Inflammatory macrophage treated with lipopolysaccharide for 4 hours (primary cell): Measurements from ENCODE around the gene USP43.
"Not testable (repeated sequence)": the region's sequence is repeated elsewhere in the genome, so short reads cannot be mapped to it uniquely, and the experiment has no call there.

Experiments
- DNase-seq: peaks from one replicate; pipeline ENCODE4 v3.0.0-alpha.2; 2020

USP43 gene, protein sequence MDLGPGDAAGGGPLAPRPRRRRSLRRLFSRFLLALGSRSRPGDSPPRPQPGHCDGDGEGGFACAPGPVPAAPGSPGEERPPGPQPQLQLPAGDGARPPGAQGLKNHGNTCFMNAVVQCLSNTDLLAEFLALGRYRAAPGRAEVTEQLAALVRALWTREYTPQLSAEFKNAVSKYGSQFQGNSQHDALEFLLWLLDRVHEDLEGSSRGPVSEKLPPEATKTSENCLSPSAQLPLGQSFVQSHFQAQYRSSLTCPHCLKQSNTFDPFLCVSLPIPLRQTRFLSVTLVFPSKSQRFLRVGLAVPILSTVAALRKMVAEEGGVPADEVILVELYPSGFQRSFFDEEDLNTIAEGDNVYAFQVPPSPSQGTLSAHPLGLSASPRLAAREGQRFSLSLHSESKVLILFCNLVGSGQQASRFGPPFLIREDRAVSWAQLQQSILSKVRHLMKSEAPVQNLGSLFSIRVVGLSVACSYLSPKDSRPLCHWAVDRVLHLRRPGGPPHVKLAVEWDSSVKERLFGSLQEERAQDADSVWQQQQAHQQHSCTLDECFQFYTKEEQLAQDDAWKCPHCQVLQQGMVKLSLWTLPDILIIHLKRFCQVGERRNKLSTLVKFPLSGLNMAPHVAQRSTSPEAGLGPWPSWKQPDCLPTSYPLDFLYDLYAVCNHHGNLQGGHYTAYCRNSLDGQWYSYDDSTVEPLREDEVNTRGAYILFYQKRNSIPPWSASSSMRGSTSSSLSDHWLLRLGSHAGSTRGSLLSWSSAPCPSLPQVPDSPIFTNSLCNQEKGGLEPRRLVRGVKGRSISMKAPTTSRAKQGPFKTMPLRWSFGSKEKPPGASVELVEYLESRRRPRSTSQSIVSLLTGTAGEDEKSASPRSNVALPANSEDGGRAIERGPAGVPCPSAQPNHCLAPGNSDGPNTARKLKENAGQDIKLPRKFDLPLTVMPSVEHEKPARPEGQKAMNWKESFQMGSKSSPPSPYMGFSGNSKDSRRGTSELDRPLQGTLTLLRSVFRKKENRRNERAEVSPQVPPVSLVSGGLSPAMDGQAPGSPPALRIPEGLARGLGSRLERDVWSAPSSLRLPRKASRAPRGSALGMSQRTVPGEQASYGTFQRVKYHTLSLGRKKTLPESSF

DNA sequence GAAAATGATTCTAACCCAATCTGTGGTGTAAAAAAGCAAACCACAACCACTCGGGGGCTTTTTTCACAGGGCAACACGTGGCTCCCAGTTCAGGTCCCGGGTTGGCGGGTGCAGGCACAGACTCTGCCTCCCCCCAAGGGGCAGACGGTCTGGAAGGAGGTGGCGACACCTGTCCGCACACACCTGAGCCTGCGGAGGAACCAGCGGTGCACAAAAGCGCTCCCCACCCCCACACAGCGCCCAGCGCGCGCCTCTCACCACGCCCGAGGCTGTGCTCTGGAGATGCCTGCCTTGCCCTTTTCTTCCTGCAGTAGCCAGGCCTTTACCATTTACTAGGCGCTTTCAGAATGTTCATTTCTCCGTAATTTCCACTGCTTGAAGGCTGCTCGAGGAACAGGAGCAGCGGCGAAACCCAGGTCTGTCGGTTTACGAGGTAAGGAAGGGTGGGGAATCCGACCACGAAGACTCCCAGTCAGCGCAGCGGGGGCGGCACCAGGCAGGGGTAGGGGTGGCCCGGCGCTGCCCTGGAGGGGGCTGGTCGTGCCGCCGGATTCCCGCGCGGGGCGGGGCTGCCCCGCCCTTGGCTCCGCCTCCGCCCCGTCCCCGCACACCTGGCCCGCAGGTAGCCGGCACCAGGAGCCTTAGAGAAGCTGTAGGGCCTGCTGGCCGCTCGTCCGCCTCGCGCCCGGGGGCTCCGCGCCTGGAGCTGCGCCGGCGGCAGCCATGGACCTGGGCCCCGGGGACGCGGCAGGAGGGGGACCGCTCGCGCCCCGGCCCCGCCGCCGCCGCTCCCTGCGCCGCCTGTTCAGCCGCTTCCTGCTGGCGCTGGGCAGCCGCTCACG, at the start of gene USP43:
Gene USP43 (plus strand): TSS at position 608 of the 842 bp plus-strand sequence. CDS start 116 bp downstream, at position 724.
- DNase-seq = peak; percentile 9

DNA sequence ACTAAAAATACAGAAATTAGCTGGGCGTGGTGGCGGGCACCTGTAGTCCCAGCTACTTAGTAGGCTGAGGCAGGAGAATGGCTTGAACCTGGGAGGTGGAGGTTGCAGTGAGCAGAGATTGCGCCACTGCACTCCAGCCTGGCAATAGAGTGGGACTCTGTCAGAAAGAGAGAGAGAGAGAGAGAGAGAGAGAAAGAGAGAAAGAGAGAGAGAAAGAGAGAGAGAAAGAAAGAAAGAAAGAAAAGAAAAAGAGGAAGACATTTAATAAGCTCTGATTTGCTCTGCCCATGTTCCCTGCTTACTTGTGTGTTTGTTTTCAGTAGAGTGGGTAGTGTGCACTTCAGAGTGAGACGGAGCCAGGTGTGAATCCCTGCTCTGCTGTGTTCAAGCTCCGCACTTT, 47.7 kb upstream of the USP43 start:
- DNase-seq = not testable (repeated sequence)

DNA sequence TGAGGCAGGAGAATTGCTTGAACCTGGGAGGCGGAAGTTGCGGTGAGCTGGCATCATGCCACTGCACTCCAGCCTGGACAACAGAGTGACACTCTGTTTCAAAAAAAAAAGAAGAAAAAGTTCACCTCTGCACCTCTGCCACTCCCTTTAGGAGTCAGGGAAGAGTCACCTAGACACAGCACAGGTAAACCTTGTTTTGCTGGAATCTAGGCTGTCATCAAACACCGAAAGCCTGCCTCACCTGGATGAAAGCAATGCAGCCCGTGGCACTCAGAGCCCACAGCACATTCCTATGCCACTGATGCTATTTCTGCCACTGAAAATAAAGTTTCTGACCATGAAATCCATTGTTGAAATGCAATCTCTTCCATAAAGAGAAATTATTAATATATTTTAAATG, 46.7 kb upstream of the USP43 start:
- no peak for DNase-seq

DNA sequence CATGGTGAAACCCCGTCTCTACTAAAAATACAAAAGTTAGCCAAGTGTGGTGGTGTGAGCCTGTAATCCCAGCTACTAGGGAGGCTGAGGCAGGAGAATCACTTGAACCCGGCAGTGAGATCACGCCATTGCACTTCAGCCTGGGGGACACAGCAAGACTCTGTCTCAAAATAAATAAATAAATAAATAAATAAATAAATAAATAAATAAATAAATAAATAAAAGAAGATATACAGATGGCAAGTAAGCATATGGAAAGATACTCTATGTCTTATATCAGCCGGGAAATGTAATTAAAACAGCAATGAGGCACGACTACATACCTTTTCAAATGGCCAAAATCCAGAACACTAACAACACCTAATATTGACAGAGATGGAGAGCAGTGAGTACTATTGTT, 40.7 kb upstream of the USP43 start:
- DNase-seq = not testable (repeated sequence)

DNA sequence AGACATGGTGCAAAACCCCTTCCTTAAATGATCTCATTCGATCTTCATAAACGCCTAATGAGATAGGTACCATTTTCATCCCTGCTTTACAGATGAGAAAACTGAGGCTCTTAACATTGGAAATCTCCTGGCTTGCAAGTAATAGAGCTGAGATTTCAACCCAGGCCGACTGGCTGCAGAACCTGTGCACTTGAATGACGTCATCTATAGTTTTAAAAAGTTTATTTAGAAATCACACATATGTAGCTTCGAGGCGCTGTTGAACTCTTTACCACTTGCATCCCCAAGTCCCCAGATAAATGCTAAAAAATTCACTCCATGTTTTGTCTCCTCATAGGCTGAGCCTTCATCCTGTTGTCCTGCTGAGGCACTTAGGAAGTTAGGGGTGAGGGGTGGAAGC, 38.9 kb upstream of the USP43 start:
- DNase-seq = no peak

DNA sequence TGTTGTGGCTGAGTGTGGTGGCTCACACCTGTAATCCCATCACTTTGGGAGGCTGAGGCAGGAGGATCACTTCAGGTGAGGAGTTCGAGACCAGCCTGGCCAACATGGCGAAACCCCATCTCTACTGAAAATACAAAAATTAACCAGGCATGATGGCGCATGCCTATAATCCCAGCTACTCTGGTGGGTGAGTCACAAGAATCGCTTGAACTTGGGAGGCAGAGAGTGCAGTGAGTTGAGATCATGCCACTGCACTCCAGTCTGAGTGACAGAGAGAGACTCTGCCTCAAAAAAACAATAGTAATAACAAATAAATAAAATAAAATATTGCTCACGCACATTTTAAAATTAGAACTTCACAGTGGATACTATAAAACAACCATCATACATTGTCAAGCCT, 38.3 kb upstream of the USP43 start:
- DNase-seq = not testable (repeated sequence)

DNA sequence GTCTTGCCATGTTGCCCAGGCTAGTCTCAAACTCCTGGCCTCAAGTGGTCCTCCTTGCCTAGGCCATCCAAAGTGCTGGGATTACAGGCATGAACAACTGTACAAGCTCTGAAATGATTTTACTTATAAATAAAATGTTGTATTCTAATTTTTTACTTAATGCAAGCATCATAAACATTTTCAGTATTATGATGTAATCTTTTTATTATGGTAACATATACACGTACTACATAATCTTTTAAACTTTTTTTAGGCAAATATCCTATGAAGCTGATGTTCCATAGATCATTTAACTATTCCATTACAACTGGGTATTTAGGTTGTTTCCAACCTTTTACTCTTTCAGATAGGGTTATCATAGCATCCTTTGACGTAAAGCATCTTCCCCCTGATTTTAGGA, 33.8 kb upstream of the USP43 start:
- no peak for DNase-seq

DNA sequence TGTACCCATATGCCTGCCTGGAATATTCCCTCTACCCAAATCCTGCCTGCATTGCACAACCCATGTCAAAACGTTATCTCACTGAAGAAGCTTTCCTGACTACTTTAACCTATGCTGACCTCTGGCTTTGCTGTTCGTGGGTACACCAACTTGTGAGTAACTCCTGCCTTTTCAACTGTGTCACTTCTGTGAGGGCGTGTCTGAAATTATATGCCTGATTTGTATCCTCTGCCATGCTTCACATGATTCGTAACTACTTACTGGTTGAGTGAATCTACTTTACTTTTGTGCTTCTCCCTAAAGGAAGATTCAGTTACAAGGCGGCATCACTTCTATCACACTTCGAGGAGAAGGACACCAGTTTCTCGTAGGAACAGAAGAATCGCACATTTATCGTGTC, 33.3 kb upstream of the USP43 start:
- no peak for DNase-seq

DNA sequence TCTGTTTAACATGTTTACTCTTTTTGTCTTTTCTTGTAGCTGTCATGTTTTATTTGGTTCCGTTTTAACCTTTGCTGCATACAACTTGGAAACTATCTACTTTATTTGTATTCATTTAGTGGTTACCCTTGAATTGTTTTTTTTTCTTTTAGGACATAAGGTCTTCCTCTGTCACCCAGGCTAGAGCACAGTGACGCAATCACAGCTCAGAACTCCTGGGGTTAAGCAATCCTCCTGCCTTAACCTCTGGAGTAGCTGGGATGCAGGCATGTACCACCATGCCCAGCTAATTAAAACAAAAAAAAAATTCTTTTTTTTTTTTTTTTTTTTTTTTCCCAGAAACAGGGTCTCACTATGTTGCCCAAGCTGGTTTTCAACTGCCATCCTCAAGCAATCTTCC, 29.8 kb upstream of the USP43 start:
- no peak for DNase-seq

DNA sequence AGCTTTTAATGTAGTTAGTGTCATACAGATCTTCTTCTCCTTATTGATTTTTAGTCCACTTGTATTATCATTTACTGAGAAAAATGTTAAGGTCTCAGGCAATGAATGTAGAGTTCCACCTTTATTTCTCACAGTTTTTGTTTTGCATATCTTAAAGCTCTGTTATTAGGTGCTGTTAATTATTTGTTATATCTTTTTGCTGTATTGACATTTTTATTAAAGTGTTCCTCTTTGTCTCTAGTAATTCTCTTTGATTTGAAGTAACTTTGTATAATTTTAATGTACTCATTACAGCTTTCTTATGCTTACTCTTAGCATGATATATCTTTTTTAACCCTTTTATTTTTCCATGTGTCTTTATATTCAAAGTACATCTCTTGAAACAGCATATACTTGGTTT, 22.4 kb upstream of the USP43 start:
- DNase-seq = no peak

DNA sequence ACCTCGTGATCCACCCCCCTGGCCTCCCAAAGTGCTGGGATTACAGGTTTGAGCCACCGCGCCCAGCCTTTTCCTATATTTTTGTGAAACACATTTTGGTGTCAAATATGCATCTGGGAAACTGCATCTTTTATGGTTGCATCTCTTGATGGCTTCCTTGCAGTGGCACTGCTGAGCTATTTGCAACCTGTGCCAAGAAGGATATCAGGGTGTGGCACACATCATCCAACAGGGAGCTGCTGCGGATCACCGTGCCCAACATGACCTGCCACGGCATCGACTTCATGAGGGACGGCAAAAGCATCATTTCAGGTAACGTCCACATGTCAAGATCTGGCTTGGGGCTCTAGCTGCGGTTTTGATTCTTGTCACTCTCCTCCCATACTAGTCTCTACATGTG, 16.8 kb upstream of the USP43 start:
- DNase-seq = no peak

DNA sequence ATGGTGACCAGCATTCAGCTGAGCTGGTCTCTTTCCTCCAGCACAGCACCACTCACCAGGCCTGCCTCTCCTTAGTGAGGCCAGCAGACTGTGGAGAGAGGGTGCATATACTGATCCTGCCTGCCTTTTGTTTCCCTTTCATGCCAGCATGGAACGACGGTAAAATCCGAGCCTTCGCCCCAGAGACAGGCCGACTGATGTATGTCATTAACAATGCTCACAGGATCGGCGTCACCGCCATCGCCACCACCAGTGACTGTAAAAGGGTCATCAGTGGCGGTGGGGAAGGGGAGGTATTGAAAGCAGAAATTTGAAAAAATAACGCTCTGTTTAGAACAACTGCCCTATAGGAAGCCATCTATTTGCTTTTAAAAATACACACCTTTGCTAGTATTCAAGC, 12.6 kb upstream of the USP43 start:
- DNase-seq = no peak

DNA sequence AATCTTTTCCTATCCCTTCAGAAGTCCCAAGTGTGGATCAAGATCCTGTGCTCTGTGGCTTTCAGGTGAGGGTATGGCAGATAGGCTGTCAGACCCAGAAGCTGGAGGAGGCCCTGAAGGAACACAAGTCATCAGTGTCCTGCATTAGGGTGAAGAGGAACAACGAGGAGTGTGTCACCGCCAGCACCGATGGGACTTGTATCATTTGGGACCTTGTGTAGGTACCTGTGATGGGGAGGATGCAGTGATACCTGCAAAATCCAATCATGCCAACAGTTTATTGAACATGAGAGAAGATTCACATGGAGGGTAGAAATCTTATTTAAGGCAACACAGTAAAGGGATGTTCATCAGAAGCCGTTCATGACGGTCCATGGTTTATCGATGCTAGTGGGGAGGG, 10.0 kb upstream of the USP43 start:
- no peak for DNase-seq

DNA sequence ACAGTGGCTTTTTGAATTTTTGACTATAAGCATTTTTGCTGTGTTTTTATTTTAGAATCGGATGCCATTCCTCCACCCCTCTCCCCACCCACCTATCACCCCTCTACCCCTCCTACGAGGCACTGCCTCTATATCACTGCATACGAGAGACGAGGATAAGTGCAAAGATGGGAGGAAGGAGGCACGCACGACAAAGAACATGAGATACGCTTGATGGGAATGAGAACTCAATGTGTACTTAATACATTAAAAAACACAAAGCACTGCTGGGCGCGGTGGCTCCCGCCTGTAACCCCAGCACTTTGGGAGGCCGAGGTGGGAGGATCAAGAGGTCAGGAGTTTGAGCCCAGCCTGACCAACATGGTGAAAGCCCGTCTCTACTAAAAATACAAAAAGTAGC, 8.8 kb upstream of the USP43 start:
- no peak for DNase-seq

DNA sequence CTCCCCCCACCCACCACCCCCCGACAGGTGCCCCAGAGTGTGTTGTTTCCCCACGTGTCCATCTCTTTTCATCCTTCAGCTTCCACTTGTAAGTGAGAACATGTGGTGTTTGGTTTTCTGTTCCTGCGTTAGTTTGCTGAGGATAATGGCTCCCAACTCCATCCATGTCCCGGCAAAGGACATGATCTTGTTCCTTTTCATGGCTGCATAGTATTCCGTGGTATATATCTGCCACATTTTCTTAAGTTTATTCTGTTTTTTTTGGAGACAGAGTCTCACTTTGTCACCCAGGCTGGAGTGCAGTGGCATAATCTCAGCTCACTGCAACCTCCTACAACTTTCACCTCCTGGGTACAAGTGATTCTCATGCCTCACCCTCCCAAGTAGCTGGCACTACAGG, 4.9 kb upstream of the USP43 start:
- not testable (repeated sequence) for DNase-seq

DNA sequence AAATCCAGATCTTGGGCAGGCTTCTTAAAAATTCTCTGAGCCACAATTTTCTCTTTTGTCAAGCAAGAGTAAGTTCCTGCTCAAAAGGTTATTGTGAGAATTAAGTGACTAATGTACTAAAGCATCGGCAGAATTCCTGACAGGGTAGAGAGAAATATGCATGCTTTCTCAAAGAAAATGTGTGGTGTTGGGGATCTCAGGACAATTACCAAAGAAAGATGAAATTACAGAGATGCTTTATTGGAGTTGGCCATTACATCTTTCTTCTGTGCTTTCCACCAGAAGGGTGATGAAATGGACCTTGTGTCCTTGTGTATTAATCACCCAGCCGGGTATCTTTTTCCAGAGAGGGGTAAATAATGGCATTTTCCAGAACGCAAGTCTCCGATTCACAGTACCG, 1.7 kb upstream of the USP43 start:
- no peak for DNase-seq

DNA sequence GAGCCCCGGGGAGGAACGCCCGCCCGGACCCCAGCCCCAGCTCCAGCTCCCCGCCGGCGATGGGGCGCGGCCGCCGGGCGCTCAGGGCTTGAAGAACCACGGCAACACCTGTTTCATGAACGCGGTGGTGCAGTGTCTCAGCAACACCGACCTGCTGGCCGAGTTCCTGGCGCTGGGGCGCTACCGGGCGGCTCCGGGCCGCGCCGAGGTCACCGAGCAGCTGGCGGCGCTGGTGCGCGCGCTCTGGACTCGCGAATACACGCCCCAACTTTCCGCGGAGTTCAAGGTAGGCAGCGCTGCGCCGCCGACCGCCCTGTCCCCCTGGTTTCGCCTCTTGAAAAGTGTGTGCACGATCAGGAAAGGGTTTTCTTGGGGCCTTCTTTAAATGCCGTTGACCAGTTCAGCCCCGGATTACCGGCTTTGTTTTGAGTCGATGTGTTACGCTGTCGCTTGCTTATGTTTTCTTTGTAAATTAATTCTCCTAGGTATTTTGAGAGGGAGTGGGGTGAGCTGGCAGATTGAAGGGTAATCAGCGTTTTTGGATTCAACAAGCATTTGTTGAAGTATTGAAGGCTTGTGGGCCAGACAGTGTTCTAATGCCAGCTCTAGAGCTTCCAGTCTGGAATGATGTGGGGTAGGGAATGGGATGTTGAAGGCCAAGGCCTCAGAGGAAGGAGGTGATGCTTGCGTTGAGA, 681 bp downstream of the USP43 start:
- peak; percentile 15 for DNase-seq

DNA sequence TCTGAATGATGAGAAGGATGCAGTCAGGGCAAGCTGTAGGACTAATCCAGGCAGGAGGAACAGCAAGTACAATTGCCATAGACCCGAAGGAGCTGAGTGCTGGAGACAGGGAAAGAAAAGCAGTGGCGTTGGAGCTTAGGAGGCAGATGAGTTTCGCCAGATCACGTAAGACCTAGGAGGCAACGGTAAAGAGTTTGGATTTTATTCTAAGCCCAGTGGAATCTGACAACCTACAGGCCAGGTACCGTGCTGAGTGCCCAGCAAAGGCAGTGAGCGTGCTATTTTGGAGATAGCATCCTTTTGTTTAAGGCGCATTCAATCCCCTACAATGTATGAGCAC, 1.2 kb downstream of the USP43 start:
- no peak for DNase-seq

DNA sequence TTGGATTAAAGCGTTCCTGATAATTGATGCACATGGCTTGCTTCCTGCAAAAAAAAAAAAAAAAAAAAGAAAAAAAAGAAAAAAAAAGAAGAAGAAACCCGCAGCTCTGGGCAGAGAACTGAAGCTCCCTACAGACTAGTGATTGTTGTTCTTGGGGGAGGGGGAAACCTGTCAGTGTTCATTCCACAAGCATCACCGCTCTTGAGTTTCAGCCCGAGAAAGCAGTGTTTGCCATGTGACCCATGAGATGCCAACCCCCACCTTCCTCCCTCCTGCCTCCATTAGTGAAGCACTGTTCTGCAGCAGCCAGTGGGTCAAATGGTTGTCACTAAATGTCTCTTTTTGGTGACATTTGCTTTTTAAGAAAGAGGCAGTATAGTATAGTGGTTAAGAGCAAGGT, 1.7 kb downstream of the USP43 start:
- no peak for DNase-seq

DNA sequence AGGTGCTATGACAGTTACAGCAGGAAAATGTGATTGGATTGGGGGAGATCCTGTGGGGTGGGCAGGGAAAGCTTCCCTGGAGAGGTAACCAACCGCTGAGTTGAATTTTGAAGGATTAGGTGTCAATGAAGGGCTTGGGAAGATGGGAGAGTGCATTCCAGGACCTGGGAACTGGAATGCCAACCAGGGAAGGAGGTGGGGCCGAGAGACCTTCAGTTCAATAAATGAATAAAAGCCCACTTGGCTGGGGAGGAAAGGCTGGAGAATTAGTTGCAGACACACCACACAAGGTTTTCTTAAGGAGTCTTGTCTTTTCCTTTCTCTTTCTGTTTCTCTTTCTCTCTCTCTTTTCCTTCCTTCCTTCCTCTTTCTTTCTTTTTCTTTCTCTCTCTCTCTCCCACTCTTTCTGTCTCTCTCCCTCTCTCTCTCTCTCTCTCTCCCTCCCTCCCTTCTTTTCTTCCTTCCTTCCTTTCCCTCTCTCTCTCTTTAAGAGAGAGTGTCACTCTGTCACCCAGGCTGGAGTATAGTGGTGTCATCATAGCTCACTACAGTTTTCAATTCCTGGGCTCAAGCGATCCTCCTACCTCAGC, 3.3 kb downstream of the USP43 start:
- DNase-seq = no peak

DNA sequence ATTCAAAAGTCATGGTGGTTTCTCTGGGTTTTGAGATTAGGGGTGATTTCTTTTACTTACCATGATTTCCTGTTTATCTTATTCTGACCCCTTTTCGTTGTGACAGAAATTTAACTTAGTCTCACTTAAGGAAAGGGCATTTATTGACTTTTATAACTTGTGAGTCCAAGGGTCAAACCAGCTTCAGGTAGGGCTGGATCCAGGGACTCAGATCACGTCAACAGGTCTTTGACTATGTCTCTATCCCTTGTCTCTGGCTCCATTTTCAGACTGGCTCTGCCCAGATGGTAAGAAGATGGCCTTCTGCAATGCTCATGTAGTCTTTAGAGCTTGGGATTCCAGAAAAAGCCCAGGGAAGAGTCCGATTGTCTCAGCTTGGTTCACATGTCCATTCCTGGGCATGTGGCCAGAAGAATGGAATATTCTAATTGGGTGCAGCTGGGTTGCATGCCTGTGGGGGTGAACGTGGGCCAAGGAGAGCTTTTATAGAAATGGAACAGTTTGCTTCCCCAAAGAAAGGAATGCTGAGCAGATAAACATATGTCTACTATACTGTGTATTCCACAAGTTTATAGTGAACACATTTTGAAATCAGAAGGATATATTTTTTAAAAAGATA, 13.4 kb downstream of the USP43 start:
- no peak for DNase-seq
